Muscle of arm (tissue), 12 donors: ENCODE measurements around the gene DNAJA2. TPM values are rescaled to one million over a fixed set of nuclear protein-coding genes. Genes with fewer than 3 reads are reported as not detected.
"Not testable (repeated sequence)": the region's sequence is repeated elsewhere in the genome, so short reads cannot be mapped to it uniquely, and the experiment has no call there.

Experiments used
- DNase-seq: peaks from one replicate; pipeline ENCODE4 v3.0.0-alpha.2; 2013
- polyA plus RNA-seq, 12 donors: library from polyadenylated mRNA; unstranded; fragments of 120-200 nt; gene quantifications; one replicate each; pipeline ENCODE4 v1.2.1, GENCODE V29; 2013; ENCODE audit not compliant: insufficient read length in 12 of 12

Gene DNAJA2
- polyA plus RNA-seq, 12 donors = 43.0 to 183 (median 51.5) TPM

- DNase-seq = no peak
Observed at GRCh38 chr16:46982335-46982734, 8.9 kb upstream of the DNAJA2 start.

GRCh38 chr16:46980926-46981325, 7.5 kb upstream of the DNAJA2 start:
- no peak for DNase-seq

GRCh38 chr16:46976550-46976949, 3.1 kb upstream of the DNAJA2 start:
- no peak for DNase-seq

- no peak for DNase-seq
Observed at GRCh38 chr16:46975908-46976470, 2.5 kb upstream of the DNAJA2 start.

- DNase-seq = no peak
Observed at GRCh38 chr16:46975165-46975564, 1.7 kb upstream of the DNAJA2 start.

GRCh38 chr16:46974352-46974751, 878 bp upstream of the DNAJA2 start:
- peak; percentile 3 for DNase-seq

GRCh38 chr16:46973996-46974324, 486 bp upstream of the DNAJA2 start:
- no peak for DNase-seq

GRCh38 chr16:46972429-46973206, 856 bp downstream of the DNAJA2 start:
- DNase-seq = peak; percentile 18

- no peak for DNase-seq
Observed at GRCh38 chr16:46971271-46971670, 2.2 kb downstream of the DNAJA2 start.

GRCh38 chr16:46970089-46970488, 3.4 kb downstream of the DNAJA2 start:
- DNase-seq = no peak

- DNase-seq = no peak
Observed at GRCh38 chr16:46968063-46968435, 5.4 kb downstream of the DNAJA2 start.

- no peak for DNase-seq
Observed at GRCh38 chr16:46962629-46963028, 10.8 kb downstream of the DNAJA2 start.

GRCh38 chr16:46961373-46962353, 11.8 kb downstream of the DNAJA2 start:
- no peak for DNase-seq

- no peak for DNase-seq
Observed at GRCh38 chr16:46954562-46954961, 18.9 kb downstream of the DNAJA2 start.

GRCh38 chr16:46950009-46950408, 23.5 kb downstream of the DNAJA2 start:
- DNase-seq = no peak

GRCh38 chr16:46949241-46949892, 24.1 kb downstream of the DNAJA2 start:
- no peak for DNase-seq

GRCh38 chr16:46948548-46949166, 24.8 kb downstream of the DNAJA2 start:
- no peak for DNase-seq

GRCh38 chr16:46947900-46948547, 25.4 kb downstream of the DNAJA2 start:
- DNase-seq = peak; percentile 6

- DNase-seq = not testable (repeated sequence)
Observed at GRCh38 chr16:46944713-46945112, 28.8 kb downstream of the DNAJA2 start.

- no peak for DNase-seq
Observed at GRCh38 chr16:46937536-46937935, 35.9 kb downstream of the DNAJA2 start.

GRCh38 chr16:46932802-46933201, 40.7 kb downstream of the DNAJA2 start:
- DNase-seq = no peak
